Activated T-cell treated with anti-CD3 and anti-CD28 coated beads, Interleukin-2, amount 50 U/mL, for 48 hours (primary cell): Measurements from ENCODE around the gene SLC12A5.

Experiments
- DNase-seq, 2 experiments: peaks; one replicate each; pipeline ENCODE4 v3.0.0-alpha.2; 2020

Gene SLC12A5

GRCh38 chr20:46056027-46056833 is 27.2 kb downstream of the SLC12A5 start:
- no peak for DNase-seq

DNA sequence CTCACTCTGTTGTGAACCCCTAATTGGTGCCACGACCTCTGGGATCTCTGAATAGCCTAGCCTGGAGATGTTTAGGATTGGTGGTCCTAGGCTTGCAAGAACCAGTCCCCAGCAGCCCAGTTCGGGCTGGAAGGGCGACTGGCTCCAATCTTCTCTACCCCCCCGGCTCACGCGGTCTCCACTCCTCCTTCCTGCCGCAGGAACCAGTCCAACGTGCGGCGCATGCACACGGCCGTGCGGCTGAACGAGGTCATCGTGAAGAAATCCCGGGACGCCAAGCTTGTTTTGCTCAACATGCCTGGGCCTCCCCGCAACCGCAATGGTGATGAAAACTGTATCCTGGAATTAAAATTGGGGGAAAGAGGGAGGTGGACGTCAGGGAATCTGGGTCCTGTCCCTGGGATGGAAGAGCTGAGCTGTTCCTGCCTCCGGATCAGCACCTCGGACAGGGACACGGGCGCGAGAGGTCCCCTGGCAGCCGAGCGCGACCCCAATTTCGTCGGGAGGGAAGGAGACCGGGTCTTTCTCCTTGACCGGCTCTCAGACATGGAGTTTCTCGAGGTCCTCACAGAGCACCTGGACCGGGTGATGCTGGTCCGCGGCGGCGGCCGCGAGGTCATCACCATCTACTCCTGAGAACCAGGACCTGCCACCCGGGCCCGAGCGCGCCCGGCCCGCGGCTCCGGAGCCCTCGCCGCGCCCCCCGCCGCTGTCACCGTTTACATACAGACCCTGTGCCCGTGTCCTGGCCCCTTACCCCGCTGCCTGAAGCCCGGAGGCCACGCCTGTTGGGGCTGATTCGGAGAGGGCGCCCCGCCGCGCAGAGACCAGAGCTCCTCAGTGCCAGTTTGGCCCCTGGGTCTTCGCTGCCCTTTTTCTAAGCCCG is 28.2 kb downstream of the SLC12A5 start:
- peak in 1 of 2 experiments; percentile 42 for DNase-seq

DNA sequence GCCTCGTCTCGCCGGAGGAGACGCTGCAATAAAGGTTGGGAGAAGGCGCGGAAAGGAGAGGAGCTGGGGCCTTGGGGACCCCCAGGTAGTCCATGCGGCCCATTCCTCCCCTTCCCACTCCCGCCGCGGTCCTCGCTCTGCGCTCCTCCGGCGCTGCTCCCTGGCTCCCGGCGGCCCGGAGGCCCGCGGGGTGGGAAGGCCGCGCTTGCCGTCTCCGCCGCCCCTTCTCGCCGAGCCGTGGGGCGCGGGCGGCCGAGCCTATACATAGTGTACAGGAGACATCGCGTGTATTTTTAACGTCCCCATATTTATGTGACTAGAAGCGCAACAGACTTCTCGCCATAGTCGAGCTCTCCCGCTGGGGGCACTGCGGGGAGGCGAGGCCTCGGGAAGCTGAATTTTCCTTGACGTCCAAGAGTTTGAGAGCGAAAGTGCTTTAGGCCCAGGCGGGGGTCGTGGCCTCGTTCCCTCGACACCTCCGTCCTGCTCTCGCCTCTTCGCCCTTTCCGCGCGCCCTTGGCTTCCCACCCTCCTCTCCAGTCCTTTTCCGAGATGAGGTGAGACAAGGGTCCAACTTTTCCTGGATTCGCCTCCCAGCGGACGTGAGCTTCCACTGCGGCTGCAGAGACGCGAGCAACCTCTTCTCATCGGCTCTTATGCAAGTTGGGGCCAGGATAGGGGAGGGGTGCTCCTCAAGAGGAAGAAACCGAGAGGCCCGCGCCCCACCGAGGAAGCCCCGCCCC is 29.0 kb downstream of the SLC12A5 start:
- DNase-seq = peak in 1 of 2 experiments; percentile 39

DNA sequence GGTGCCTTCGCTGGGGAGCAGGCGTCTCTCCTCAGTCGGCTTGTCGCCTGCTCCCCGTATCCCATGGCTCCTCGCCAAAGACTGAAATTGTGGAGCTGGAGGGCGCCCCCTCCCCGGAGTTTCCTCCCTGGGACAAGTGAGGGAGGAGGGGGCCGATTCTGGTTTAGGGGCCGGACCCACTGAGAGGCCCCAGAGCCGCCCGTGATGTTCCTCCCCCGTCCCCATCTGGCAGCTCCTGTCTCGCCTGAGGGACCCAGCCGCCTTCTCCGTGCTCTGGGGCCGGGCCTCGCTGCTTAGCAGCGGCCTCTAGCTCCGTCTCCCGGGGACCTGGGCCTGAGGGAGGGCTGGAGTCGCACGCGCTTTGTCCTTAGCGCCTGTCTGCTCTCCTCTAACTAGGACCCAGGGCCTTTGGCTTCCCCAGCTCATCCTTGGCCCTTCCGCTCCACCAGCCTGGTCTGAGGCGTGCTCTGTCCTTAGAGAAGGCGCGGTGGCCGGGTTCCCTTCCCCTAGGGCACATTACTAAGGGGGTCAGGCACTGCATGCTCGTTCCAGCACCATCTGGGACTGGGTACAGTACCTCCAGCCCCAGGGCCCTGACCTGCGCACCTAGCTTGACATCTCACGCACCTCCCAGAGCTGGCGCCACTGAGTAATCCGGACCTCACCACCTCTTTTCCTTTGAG is 29.7 kb downstream of the SLC12A5 start:
- no peak for DNase-seq

GRCh38 chr20:46060301-46060881 is 31.4 kb downstream of the SLC12A5 start:
- DNase-seq = no peak

DNA sequence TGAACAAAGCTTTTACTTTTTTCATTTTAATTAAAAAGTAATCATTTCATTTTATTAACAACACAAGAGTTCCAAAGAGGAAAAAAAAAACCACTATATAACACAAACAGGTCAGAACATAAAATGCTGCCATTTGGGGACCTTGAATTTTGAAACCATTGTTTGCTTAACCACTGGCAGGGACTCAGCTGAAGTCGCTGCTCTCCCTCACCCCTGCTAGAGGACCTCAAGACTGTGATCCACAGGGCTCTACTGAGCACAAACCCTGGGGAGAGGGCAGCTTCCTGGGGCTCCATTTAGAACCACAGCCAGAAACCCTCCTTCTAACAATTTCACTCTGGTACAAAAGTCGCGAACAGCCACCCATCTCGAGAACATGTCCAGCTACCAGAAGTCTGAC is 32.0 kb downstream of the SLC12A5 start:
- no peak for DNase-seq

DNA sequence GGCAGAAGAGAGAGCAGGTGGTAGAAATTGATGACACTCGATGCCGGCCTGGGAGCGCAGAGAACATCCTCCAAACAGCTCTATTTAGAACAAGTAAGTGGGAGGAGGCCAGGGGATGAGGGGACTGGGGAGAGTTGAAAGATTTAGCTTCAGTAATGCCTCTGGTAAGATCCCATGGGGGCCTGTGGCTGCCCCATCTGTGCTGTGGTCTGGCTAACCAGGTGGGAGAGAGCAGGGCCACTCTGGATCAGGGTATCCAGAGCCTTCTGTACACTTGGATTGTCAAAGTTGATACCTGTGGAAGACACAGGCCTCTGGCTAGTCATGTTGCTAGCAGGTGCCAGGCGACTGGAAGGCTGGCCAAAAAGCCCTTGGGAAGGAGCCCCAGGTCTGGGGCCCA is 33.1 kb downstream of the SLC12A5 start:
- DNase-seq = no peak

- no peak for DNase-seq
These were observed 33.6 kb downstream of the SLC12A5 start for GRCh38 chr20:46062621-46063020.

DNA sequence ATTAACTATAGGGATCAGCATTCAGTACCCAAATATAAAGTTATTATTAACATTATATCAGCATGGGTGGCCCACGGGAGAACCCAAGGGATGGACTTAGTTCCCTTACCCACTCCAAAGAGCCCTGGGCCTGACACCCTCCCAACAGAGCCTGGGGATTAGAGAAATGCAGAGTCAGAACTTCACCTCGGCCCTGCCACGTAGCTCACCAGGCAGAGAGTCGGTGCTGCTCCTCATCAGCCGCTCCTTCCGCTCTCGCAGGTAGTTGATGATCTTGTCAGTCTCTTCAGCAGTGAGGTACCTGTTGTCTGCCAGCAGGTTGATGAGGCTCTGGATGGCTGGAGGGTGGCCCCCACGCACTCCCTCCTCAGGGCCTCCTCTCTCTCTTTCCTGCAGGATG is 34.1 kb downstream of the SLC12A5 start:
- DNase-seq = no peak

- DNase-seq = peak in 1 of 2 experiments; percentile 29
These were observed 34.6 kb downstream of the SLC12A5 start for GRCh38 chr20:46063652-46064054.

DNA sequence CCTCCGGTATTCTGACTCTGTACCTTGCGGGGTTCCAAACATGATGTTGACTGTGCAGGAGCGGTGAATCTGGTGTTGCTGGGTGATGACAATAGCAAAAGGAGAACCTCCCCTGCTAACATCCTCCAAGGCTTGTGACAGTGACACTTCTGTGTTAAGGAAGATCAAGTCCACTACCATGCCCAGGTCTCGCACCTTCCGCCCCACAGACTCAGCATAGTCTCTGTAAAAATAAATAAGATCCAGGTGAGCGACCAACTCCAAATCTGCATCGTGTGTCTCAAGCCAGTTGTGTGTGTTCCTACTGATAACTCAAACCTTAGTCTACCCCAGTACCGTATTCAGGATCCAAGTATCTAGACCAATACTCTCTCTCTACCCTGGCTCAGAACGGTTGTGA is 36.0 kb downstream of the SLC12A5 start:
- no peak for DNase-seq

- DNase-seq = no peak
These were observed 36.7 kb downstream of the SLC12A5 start for GRCh38 chr20:46065691-46066090.

GRCh38 chr20:46070215-46070900 is 41.3 kb downstream of the SLC12A5 start:
- DNase-seq = no peak

DNA sequence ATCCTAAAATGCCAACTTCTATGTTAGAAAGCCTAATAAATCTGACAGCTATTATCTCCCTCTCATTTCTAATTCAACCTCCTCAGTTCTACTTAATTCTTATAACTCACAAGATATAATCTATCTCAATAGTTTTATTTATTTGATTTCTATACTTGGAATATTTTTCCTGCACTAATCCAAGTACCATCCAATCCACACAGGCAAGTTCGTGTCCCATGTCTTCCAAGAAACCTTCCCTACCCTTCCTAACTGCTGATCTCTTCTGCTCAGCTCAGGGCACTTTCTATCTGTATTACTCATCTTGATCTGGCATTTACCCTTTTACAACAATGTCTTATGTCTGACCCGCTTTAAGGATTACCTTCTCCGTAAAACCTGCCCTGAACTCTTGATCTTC is 42.6 kb downstream of the SLC12A5 start:
- DNase-seq = no peak

DNA sequence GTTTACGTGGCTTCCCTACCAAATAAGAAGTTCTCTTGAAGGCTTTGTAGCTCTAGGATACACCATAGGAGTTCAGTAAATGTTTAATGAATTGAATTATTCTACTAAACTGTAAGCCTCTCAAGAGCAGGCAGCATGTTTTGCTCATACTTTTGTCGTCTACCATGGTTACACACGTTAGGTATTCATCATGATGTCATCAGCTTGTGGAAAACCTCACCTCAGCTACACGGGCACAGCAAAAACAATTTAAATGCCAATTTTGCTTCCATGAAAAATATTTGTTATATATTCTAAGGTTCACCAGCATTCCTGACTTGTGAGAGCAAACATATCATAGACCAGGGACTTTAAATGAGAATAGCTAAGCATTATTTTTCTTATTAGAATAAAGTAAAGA is 44.0 kb downstream of the SLC12A5 start:
- DNase-seq = no peak

GRCh38 chr20:46073443-46073842 is 44.4 kb downstream of the SLC12A5 start:
- no peak for DNase-seq

GRCh38 chr20:46074006-46074405 is 45.0 kb downstream of the SLC12A5 start:
- DNase-seq = no peak

GRCh38 chr20:46076806-46077205 is 47.8 kb downstream of the SLC12A5 start:
- no peak for DNase-seq

- no peak for DNase-seq
These were observed 48.8 kb downstream of the SLC12A5 start for GRCh38 chr20:46077642-46078305.

GRCh38 chr20:46078954-46079353 is 49.9 kb downstream of the SLC12A5 start:
- no peak for DNase-seq

GRCh38 chr20:46081074-46081473 is 52.1 kb downstream of the SLC12A5 start:
- DNase-seq = no peak
